Chondrocyte (in vitro differentiated cells): ENCODE results near the gene PDXP. TPM values are rescaled to one million over a fixed set of nuclear protein-coding genes. Genes with fewer than 3 reads are reported as not detected.

Experiments
- DNase-seq: peaks from one replicate; pipeline ENCODE4 v3.0.0; 2021; ENCODE audit warnings: mixed read lengths, low spot score
- H3K27ac Mint-ChIP-seq: one replicate; pipeline ENCODE4 v1.8.0; 2021; ENCODE audit warnings: mild to moderate bottlenecking, moderate library complexity, mixed read lengths; ENCODE audit not compliant: unreplicated experiment
- H3K27me3 Mint-ChIP-seq: 2 replicates; pipeline ENCODE4 v1.8.0; 2021; ENCODE audit warnings: low read depth, mixed read lengths
- H3K36me3 Mint-ChIP-seq: 2 replicates; pipeline ENCODE4 v1.8.0; 2021; ENCODE audit warnings: low read depth, mixed read lengths
- H3K4me1 Mint-ChIP-seq: 2 replicates; pipeline ENCODE4 v1.8.0; 2021; ENCODE audit warnings: low read depth, mild to moderate bottlenecking, mixed read lengths
- H3K4me3 Mint-ChIP-seq: one replicate; pipeline ENCODE4 v1.8.0; 2021; ENCODE audit warnings: mild to moderate bottlenecking, moderate library complexity, mixed read lengths; ENCODE audit not compliant: unreplicated experiment
- H3K9me3 Mint-ChIP-seq: 2 replicates; pipeline ENCODE4 v1.8.0; 2021; ENCODE audit warnings: low read depth, mixed read lengths
- total RNA-seq: library from RNA; stranded (reverse); gene quantifications from 3 replicates; pipeline ENCODE4 v1.2.1, GENCODE V29; 2021
- TF ChIP-seq, protein P1 (sequence below): fragments of 200-600 bp; sonication (generic); IDR thresholded peaks from 2 replicates; pipeline ENCODE4 v1.5.0; 2021; ENCODE audit warnings: antibody characterized with exemption, mild to moderate bottlenecking, moderate library complexity

Gene PDXP
- total RNA-seq, 1 donor from 2014 or later, result 14.8 TPM

DNA sequence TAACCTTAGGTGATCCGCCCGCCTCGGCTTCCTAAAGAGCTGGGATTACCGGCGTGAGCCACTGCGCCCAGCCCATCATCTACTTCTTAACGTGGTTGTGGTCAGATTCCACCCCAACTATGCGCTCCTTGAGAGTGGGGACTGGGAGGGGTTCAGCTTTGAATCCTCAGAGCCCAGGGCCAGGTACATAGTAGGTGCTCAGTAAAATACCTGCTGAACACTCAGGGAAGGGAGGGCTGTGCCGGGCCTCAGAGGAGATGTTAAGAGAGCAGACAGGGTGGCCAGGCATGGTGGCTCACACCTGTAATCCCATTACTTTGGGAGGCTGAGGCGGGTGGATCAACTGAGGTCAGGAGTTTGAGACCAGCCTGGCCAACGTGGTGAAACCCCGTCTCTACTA is 15.7 kb downstream of the PDXP start:
- peak overlapping the region; percentile 73 for H3K27ac Mint-ChIP-seq
- H3K36me3 Mint-ChIP-seq, result peaks cover 6% of the 10 kb centered on the region
- H3K4me3 Mint-ChIP-seq, result no peak overlapping the region
- H3K27me3 Mint-ChIP-seq, result no peaks in the 10 kb centered on the region
- DNase-seq, result no peak
- H3K9me3 Mint-ChIP-seq, result no peaks in the 10 kb centered on the region
- TF ChIP-seq, protein P1, sequence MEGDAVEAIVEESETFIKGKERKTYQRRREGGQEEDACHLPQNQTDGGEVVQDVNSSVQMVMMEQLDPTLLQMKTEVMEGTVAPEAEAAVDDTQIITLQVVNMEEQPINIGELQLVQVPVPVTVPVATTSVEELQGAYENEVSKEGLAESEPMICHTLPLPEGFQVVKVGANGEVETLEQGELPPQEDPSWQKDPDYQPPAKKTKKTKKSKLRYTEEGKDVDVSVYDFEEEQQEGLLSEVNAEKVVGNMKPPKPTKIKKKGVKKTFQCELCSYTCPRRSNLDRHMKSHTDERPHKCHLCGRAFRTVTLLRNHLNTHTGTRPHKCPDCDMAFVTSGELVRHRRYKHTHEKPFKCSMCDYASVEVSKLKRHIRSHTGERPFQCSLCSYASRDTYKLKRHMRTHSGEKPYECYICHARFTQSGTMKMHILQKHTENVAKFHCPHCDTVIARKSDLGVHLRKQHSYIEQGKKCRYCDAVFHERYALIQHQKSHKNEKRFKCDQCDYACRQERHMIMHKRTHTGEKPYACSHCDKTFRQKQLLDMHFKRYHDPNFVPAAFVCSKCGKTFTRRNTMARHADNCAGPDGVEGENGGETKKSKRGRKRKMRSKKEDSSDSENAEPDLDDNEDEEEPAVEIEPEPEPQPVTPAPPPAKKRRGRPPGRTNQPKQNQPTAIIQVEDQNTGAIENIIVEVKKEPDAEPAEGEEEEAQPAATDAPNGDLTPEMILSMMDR, result no peak
- H3K4me1 Mint-ChIP-seq, result peaks cover 27% of the 10 kb centered on the region

DNA sequence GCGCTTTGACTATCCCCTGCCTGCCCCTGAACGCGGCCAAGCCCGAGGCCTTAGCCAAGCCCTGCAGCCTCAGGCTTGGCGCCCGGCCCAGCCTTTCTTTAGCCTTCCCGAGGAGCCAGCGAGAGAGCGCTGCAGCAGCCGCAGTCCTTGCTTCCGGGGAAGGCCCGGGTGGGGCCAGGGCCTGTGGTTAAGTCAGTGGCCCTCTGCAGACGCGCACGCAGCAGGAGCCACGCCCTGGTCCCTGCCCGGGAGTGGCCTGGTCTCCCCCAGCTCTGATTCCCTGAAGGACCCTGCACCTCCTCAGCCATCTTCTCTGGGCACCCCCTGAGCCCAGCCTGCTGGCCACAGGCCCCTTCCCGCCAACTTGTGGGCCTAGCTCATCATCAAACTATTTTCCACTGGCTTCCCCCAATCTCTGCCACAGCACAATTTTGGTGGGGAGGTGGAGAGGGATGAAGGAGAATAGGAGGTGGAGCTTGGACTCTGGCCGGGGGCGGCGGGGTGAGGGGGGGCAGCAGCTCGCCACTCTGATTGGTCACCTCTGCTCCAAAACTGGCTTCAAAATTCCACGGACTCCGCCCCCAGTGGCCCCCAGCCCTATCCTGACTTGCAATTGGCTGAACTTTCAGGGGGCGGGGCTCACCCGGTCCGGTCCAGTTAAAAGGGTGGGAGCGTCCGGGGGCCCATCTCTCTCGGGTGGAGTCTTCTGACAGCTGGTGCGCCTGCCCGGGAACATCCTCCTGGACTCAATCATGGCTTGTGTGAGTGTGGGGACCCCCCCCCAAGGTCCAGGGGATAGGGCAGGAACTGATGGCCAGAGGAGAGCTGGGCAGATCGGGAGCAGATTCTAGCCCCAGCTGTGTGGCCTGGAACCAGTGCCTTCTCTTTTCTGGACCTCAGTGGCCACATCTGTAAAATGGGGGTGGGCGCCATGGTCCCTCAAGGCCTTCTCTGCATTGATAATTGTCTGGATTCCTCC is 16.7 kb downstream of the PDXP start, which contains the start of gene LGALS1:
Gene LGALS1, plus strand, starts transcription at position 686 of the 979 bp plus-strand sequence. Its CDS starts 67 bp downstream, at position 753.
- no peak for DNase-seq
- TF ChIP-seq, protein P1, result peak; percentile 31
- H3K4me3 Mint-ChIP-seq, result peak within 1 kb of the TSS; percentile 77
- peaks cover 12% of the 10 kb centered on the region for H3K36me3 Mint-ChIP-seq
- peaks cover 30% of the 10 kb centered on the region for H3K4me1 Mint-ChIP-seq
- no peaks in the 10 kb centered on the region for H3K27me3 Mint-ChIP-seq
- H3K9me3 Mint-ChIP-seq, result no peaks in the 10 kb centered on the region
- H3K27ac Mint-ChIP-seq, result peak within 1 kb of the TSS; percentile 90

DNA sequence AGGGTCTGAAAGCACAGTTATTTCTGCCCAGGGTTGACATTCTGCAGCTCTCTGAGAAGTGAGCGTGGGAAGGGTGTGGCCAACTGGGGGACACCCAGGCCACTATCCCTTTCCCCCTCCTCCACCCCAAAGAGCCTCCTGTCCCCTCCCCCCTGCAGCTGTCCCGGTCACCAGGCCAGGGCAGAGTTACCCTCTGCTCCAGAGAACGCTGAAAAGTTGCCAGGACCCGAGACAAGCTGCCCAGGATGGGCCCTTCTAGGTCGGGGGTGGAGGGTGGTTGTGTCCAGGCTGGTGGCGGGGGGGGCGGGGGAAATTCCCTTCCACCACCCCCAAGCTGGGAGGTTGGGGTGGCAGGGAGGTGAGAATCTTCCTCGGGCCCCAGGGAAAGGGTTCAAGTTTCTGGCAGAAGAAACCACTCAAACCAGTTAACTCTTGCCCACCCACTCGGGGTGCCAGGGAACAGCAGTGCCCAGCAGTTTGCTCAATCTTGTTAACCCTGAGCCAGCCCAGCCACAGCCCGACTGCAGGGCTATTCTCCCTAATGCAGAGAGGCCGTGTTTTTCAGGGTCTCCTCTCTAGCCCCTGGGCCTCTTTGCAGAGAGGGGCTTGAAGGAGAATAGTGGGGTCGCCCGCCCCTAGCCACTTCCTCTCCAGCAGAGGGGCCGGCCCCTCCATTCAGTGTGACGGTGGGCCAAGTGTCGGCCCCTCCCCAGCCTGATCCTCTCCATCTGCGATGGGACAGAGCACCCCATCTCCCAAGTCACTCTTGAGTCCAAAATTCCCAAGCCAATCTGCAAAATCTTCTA is 17.6 kb downstream of the PDXP start:
- Mint-ChIP-seq H3K36me3 (peaks cover 12% of the 10 kb centered on the region), H3K9me3 (no peaks in the 10 kb centered on the region), H3K27ac (peak overlapping the region; percentile 90), H3K4me3 (peak overlapping the region; percentile 77), H3K4me1 (peaks cover 36% of the 10 kb centered on the region), H3K27me3 (no peaks in the 10 kb centered on the region)
- TF ChIP-seq, protein P1, result no peak
- no peak for DNase-seq

DNA sequence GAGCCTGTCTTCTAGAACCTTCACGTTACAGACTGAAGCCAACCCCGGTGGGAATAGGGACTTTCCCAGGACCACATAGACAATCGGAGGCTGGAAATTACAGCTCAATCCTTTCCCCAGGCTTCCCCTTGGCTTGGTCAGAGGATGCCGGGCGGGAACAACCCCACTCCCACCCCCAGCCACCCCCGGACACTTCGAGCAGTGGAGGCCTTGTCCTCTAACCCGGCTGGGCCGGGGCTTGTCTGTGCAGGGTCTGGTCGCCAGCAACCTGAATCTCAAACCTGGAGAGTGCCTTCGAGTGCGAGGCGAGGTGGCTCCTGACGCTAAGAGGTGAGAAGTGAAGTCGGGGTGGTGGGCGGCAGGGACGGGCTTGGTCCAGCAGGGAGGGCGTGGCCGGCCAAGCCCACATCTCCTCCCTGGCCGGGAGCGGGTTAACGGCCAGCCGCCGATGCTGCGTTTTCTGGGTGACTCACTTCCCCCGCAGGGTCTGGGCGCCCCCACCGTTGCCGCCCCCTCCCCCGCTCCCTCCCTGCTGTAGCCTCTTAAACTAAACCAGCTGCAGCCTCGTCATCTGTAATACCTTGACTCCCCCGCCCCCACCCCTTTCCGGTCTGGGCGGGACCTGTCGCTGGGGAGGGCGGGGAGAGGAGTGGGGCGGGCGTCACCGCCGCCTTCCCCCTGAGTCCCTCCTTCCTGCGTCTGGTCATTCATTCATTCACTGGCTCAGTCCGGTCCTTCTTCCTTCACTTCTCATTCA is 18.4 kb downstream of the PDXP start:
- H3K36me3 Mint-ChIP-seq, result peaks cover 12% of the 10 kb centered on the region
- peak overlapping the region; percentile 77 for H3K4me3 Mint-ChIP-seq
- no peaks in the 10 kb centered on the region for H3K9me3 Mint-ChIP-seq
- no peaks in the 10 kb centered on the region for H3K27me3 Mint-ChIP-seq
- no peak for DNase-seq
- peaks cover 42% of the 10 kb centered on the region for H3K4me1 Mint-ChIP-seq
- TF ChIP-seq, protein P1, result no peak
- peak overlapping the region; percentile 90 for H3K27ac Mint-ChIP-seq
